Prostate gland (tissue), 2 donors: ENCODE data around the gene ISCU. TPM values are rescaled to one million over a fixed set of nuclear protein-coding genes. Genes with fewer than 3 reads are reported as not detected.
"Not testable (repeated sequence)": the region's sequence is repeated elsewhere in the genome, so short reads cannot be mapped to it uniquely, and the experiment has no call there.

Source experiments
- DNase-seq: peaks from one replicate; pipeline ENCODE4 v3.0.0-alpha.2; 2019; ENCODE audit warnings: low spot score
- H3K27ac ChIP-seq, 2 donors: fragments of 200-600 bp; sonication (generic); 2 replicates each; pipeline ENCODE4 v1.5.1; 2017 to 2019
- H3K27me3 ChIP-seq: fragments of 200-600 bp; sonication (generic); replicated peaks from 2 replicates; pipeline ENCODE4 v1.5.1; 2019; ENCODE audit not compliant: insufficient read depth
- H3K36me3 ChIP-seq, 2 donors: fragments of 200-600 bp; sonication (generic); 1 replicate in 1 of 2; 2 replicates in 1 of 2; pipeline versions ENCODE4 v1.5.1 to v1.8.1; 2017 to 2019
- H3K4me1 ChIP-seq: fragments of 200-600 bp; sonication (generic); replicated peaks from 2 replicates; pipeline ENCODE4 v1.5.1; 2019
- H3K4me3 ChIP-seq, 2 donors: fragments of 200-600 bp; sonication (generic); 2 replicates each; pipeline ENCODE4 v1.5.1; 2017 to 2019
- H3K9me3 ChIP-seq: fragments of 200-600 bp; sonication (generic); 2 replicates; pipeline ENCODE4 v1.5.1; 2017
- POLR2A ChIP-seq: fragments of 450-650 bp; IDR thresholded peaks from one replicate; pipeline ENCODE4 v1.6.1; 2016; ENCODE audit warnings: antibody characterized with exemption, mild to moderate bottlenecking
- POLR2AphosphoS5 ChIP-seq: sonication (generic); formaldehyde crosslinking; IDR thresholded peaks from one replicate; pipeline ENCODE4 v1.6.1; 2017; ENCODE audit warnings: antibody characterized with exemption
- WGBS: methylation state at CpG from one replicate; pipeline ENCODE4 v1.1.5; 2018; 5-methylcytosine and 5-hydroxymethylcytosine counted together
- intact Hi-C: fragments of 100-400 bp; cut with DNase I; formaldehyde crosslinking; loops from one replicate; pipeline ENCODE4 v1.14.2; 2022
- total RNA-seq, 2 donors: library from RNA; depleted of rRNA; stranded (reverse); fragments of >200 nt; gene quantifications; one replicate each; pipeline ENCODE4 v1.1.0, GENCODE V29; 2016
- TF ChIP-seq, protein P1 (sequence below), 4 experiments: fragments of 200-600 bp in 2 of 4; fragments of 450-650 bp in 2 of 4; sonication (generic) in 2 of 4; IDR thresholded peaks; 1 replicate in 3 of 4; 2 replicates in 1 of 4; pipeline ENCODE4 v1.5.1; 2016 to 2019; ENCODE audit warnings: antibody characterized with exemption in 4 of 4, mild to moderate bottlenecking in 2 of 4, moderate library complexity in 2 of 4

Gene ISCU
- total RNA-seq, 2 donors from 2014 or later = 170 to 203 TPM

DNA sequence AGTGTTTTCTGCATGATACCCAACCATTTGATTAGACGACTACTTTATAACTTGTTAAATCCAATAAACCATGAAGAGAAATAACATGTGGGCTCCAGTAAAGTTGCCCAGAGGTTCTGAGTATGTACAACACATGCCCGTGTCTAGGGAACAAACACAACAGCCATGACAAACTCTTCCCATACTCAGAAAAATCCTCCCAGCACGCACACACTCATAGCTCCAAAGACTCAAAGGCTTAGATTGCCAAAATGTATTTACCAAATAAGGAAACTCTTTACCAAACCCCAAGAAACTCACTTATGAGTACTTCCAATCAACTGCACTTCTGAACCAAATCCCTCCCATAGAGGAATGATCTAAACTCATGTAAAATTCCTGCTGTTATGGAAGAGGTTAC lies 18.7 kb upstream of the ISCU start:
- no peak for DNase-seq
- WGBS = 71% methylated on average over 3 of the region's 3 CpGs
- Histone ChIP-seq H3K4me3 (no peak overlapping the region), H3K27ac (no peak overlapping the region), H3K4me1 (peaks cover 3% of the 10 kb centered on the region), H3K36me3 (no peaks in the 10 kb centered on the region), H3K9me3 (no peaks in the 10 kb centered on the region), H3K27me3 (no peaks in the 10 kb centered on the region)
- intact Hi-C loops = no loop called here
- TF ChIP-seq, protein P1, sequence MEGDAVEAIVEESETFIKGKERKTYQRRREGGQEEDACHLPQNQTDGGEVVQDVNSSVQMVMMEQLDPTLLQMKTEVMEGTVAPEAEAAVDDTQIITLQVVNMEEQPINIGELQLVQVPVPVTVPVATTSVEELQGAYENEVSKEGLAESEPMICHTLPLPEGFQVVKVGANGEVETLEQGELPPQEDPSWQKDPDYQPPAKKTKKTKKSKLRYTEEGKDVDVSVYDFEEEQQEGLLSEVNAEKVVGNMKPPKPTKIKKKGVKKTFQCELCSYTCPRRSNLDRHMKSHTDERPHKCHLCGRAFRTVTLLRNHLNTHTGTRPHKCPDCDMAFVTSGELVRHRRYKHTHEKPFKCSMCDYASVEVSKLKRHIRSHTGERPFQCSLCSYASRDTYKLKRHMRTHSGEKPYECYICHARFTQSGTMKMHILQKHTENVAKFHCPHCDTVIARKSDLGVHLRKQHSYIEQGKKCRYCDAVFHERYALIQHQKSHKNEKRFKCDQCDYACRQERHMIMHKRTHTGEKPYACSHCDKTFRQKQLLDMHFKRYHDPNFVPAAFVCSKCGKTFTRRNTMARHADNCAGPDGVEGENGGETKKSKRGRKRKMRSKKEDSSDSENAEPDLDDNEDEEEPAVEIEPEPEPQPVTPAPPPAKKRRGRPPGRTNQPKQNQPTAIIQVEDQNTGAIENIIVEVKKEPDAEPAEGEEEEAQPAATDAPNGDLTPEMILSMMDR (IDR thresholded peaks at IDR 0.05) = no peak
- no peak for TF ChIP-seq POLR2AphosphoS5
- TF ChIP-seq POLR2A = no peak

DNA sequence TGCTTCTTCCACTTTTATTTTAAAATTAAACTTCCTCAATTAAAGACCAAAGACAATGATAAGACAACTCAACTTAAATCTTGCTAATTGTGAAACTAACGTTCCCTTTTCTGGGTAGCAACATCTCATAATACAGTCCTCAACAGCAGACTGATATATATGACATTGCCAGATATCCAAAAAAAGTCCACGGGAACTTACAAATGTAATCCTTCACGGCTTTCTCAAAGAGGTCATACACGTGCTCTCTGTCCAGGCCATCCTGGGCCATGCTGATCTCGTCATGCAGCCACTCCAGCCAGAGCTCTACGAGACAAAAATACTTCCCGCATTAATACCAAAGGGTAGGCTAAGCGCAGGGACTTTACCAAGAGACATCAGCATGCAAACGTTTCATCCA lies 14.7 kb upstream of the ISCU start:
- H3K27ac ChIP-seq = no peak overlapping the region
- WGBS = 78% methylated on average over 9 of the region's 9 CpGs
- H3K4me1 ChIP-seq = peaks cover 5% of the 10 kb centered on the region
- H3K4me3 ChIP-seq = no peak overlapping the region
- no peak for DNase-seq
- TF ChIP-seq POLR2AphosphoS5 (no peak), POLR2A (no peak)
- TF ChIP-seq, protein P1 (IDR thresholded peaks at IDR 0.05) = no peak
- H3K36me3 ChIP-seq = no peaks in the 10 kb centered on the region
- no peaks in the 10 kb centered on the region for H3K27me3 ChIP-seq
- H3K9me3 ChIP-seq = no peaks in the 10 kb centered on the region
- intact Hi-C loops = no loop called here

DNA sequence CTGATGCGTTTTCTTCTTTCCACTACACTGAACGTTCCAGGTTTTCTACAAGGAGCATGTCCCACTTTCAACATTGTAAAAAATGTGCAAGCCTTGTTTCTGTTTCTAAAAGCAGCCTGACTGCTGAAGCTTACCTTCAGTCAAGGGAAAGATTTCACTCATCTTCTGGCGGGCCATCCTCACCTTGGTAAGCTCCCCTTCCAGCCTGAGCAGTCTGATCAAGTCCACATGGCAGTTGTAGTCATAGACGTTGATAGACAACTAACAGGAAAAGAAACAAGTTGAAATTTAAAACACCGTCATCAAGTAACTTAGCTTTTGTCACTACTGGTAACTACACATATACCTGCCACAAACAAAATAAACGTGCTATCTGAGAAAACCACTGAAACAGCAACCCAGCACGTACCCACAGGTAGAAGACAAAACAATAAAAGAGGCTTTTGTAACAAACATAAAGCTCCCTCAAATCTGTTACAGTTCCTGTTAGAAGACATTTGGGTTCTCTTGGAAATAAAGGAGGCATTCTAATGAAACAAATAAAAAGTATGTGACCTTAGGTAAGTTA lies 13.4 kb upstream of the ISCU start:
- intact Hi-C loops = no loop called here
- Histone ChIP-seq H3K36me3 (no peaks in the 10 kb centered on the region), H3K27ac (peak overlapping the region; percentile 2 to 57), H3K27me3 (no peaks in the 10 kb centered on the region), H3K4me3 (no peak overlapping the region), H3K4me1 (peaks cover 5% of the 10 kb centered on the region), H3K9me3 (no peaks in the 10 kb centered on the region)
- no peak for DNase-seq
- WGBS = 44% methylated on average over 7 of the region's 7 CpGs
- TF ChIP-seq, protein P1 (IDR thresholded peaks at IDR 0.05) = no peak
- TF ChIP-seq POLR2AphosphoS5 (no peak), POLR2A (no peak)

DNA sequence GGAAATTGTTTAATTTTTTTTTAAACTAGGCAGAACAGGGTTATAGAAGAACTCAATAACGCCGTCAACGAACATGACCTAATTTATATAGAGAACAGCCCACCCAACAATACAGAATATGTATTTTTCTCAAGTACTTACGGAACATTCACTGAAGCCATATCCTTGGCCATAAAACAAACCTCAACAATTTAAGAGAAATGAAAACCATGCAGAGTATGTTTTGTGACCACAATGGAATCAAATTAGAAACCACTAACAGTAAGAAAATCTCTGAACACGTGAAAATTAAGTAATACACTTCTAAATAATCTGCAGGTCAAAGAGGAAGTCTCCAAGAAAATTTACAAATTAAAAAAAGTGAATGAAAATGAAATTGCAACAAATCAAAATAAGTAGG lies 10.9 kb upstream of the ISCU start:
- no peak for DNase-seq
- Histone ChIP-seq H3K9me3 (no peaks in the 10 kb centered on the region), H3K27me3 (no peaks in the 10 kb centered on the region), H3K4me1 (peaks cover 5% of the 10 kb centered on the region), H3K36me3 (no peaks in the 10 kb centered on the region), H3K4me3 (no peak overlapping the region), H3K27ac (no peak overlapping the region)
- 82% methylated on average over 5 of the region's 5 CpGs for WGBS
- intact Hi-C loops = no loop called here
- no peak for TF ChIP-seq POLR2AphosphoS5

DNA sequence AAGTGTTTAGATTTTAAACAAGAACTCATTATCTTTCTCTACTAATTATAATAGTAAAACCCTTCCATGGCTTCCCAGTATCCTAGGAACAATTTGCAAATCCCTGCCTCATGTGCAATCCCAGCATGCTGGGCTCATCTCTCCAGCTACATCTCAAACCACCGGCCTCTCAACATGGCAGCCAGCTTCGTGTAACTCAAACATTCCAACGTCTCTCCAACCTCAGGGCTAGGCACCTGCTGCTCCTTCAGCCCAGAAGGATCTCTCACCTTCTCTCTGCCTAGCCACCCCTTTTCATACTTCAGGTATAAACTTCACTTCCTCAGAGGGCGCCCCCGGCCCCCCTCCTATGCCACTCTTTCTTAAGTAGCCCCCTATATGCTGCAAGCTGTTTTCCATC lies 8.6 kb upstream of the ISCU start:
- TF ChIP-seq POLR2A (no peak), POLR2AphosphoS5 (no peak)
- TF ChIP-seq, protein P1 (IDR thresholded peaks at IDR 0.05) = no peak
- Histone ChIP-seq H3K36me3 (no peaks in the 10 kb centered on the region), H3K4me1 (peaks cover 2% of the 10 kb centered on the region), H3K27ac (no peak overlapping the region), H3K4me3 (no peak overlapping the region), H3K9me3 (no peaks in the 10 kb centered on the region), H3K27me3 (no peaks in the 10 kb centered on the region)
- 93% methylated on average over 5 of the region's 5 CpGs for WGBS
- intact Hi-C loops = no loop called here
- no peak for DNase-seq

DNA sequence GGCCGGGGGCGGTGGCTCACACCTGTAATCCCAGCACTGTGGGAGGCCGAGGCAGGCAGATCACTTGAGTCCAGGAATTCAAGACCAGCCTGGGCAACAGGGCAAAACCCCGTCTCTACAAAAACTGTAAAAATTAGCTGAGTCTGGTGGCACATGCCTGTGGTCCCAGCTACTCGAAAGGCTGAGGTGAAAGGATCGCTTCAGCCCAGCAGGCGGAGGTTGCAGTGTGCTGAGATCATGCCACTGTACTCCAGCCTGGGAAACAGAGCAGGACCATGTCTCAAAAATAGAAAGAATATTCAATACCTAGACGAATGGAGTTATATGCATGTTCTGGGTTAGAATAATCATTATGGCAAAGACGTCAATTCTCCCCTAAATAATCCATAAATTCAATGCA lies 7.0 kb upstream of the ISCU start:
- H3K4me1 ChIP-seq, H3K27me3 ChIP-seq, DNase-seq, H3K9me3 ChIP-seq, H3K36me3 ChIP-seq, H3K4me3 ChIP-seq, intact Hi-C loops, H3K27ac ChIP-seq: not testable (repeated sequence)
- 86% methylated on average over 9 of the region's 9 CpGs for WGBS
